ENCODE data around the gene TEX26. TPM values are rescaled to one million over a fixed set of nuclear protein-coding genes. Genes with fewer than 3 reads are reported as not detected.

TEX26 gene
- total and polyA plus RNA-seq, 7 donors, result not detected

DNA sequence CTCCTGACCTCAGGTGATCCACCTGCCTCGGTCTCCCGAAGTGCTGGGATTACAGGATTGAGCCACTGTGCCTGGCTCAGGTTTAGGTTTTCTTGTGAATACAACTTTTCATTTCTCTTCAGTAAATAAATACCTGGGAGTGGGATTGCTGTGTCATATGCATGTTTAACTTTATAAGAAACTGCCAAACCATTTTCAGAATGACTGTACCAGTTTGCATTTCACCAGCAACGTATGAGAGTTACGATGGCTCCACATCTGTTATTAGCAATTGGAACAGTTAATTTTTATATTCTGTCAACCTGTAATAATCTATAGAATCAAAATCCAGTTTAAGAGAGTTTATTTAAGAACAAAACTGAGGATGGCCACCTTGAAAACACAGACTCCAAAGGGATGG, 52.2 kb downstream of the TEX26 start:
- no peak for DNase-seq
- H3K36me3 ChIP-seq, result no peaks in the 10 kb centered on the region
- H3K4me1 ChIP-seq, result no peaks in the 10 kb centered on the region
- intact Hi-C loops (cut with DNase I), result no loop called here
- H3K4me3 ChIP-seq, result no peak overlapping the region
- H3K9me3 ChIP-seq, result no peaks in the 10 kb centered on the region
- WGBS, 2 donors, result 87 to 88% methylated on average over 4 of the region's 4 CpGs
- H3K27ac ChIP-seq, result no peak overlapping the region
- TF ChIP-seq, protein P1, sequence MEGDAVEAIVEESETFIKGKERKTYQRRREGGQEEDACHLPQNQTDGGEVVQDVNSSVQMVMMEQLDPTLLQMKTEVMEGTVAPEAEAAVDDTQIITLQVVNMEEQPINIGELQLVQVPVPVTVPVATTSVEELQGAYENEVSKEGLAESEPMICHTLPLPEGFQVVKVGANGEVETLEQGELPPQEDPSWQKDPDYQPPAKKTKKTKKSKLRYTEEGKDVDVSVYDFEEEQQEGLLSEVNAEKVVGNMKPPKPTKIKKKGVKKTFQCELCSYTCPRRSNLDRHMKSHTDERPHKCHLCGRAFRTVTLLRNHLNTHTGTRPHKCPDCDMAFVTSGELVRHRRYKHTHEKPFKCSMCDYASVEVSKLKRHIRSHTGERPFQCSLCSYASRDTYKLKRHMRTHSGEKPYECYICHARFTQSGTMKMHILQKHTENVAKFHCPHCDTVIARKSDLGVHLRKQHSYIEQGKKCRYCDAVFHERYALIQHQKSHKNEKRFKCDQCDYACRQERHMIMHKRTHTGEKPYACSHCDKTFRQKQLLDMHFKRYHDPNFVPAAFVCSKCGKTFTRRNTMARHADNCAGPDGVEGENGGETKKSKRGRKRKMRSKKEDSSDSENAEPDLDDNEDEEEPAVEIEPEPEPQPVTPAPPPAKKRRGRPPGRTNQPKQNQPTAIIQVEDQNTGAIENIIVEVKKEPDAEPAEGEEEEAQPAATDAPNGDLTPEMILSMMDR (IDR thresholded peaks at IDR 0.05), result no peak
- no peak for TF ChIP-seq POLR2A (IDR thresholded peaks at IDR 0.05)
- no peak for TF ChIP-seq POLR2AphosphoS5 (IDR thresholded peaks at IDR 0.05)
- TF ChIP-seq EP300 (IDR thresholded peaks at IDR 0.05), result no peak
- no peaks in the 10 kb centered on the region for H3K27me3 ChIP-seq

GRCh38 chr13:30985637-30986205, 53.3 kb downstream of the TEX26 start:
- intact Hi-C loops (cut with DNase I), result no loop called here
- WGBS, 2 donors, result 83 to 90% methylated on average over 3 of the region's 3 CpGs
- DNase-seq, result no peak
- Histone ChIP-seq H3K9me3 (no peaks in the 10 kb centered on the region), H3K27me3 (no peaks in the 10 kb centered on the region), H3K27ac (no peak overlapping the region), H3K4me3 (no peak overlapping the region), H3K36me3 (no peaks in the 10 kb centered on the region), H3K4me1 (no peaks in the 10 kb centered on the region)
- no peak for TF ChIP-seq POLR2AphosphoS5 (IDR thresholded peaks at IDR 0.05)
- TF ChIP-seq POLR2A (IDR thresholded peaks at IDR 0.05), result no peak
- TF ChIP-seq, protein P1 (IDR thresholded peaks at IDR 0.05), result no peak
- TF ChIP-seq EP300 (IDR thresholded peaks at IDR 0.05), result no peak

- no peak for DNase-seq
- Histone ChIP-seq H3K4me3 (no peak overlapping the region), H3K9me3 (no peaks in the 10 kb centered on the region), H3K27ac (no peak overlapping the region), H3K36me3 (no peaks in the 10 kb centered on the region), H3K4me1 (no peaks in the 10 kb centered on the region), H3K27me3 (no peaks in the 10 kb centered on the region)
- 80 to 88% methylated on average over 8 of the region's 8 CpGs for WGBS, 2 donors
- intact Hi-C loops (cut with DNase I), result no loop called here
- TF ChIP-seq POLR2A (IDR thresholded peaks at IDR 0.05), result no peak
- TF ChIP-seq POLR2AphosphoS5 (IDR thresholded peaks at IDR 0.05), result no peak
- TF ChIP-seq, protein P1 (IDR thresholded peaks at IDR 0.05), result no peak
- no peak for TF ChIP-seq EP300 (IDR thresholded peaks at IDR 0.05)
Measured at GRCh38 chr13:30991184-30991583, 58.7 kb downstream of the TEX26 start.

DNA sequence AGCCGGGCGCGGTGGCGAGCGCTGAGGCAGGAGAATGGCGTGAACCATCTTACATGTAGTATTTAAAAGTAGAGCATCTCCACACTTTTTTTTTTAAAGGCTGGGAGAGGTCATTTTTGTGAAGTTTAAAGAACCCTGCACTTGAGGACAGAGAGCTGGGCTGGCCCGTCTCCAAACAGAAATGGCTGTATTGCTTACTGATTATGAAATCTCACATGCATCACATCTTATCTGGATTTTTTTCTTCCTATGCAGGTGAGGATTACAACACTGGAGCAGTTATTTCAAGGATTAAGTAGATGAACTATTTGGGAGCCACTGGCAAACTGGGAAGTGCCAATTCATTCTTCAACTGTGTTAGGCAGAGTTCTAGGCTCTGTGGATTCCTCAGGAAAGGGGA, 59.5 kb downstream of the TEX26 start:
- no peaks in the 10 kb centered on the region for H3K9me3 ChIP-seq
- TF ChIP-seq EP300 (IDR thresholded peaks at IDR 0.05) (no peak), POLR2A (IDR thresholded peaks at IDR 0.05) (no peak), POLR2AphosphoS5 (IDR thresholded peaks at IDR 0.05) (no peak)
- TF ChIP-seq, protein P1 (IDR thresholded peaks at IDR 0.05), result no peak
- no peak overlapping the region for H3K4me3 ChIP-seq
- intact Hi-C loops (cut with DNase I), result no loop called here
- no peak overlapping the region for H3K27ac ChIP-seq
- 91 to 94% methylated on average over 7 of the region's 7 CpGs for WGBS, 2 donors
- DNase-seq, result no peak
- H3K4me1 ChIP-seq, result no peaks in the 10 kb centered on the region
- no peaks in the 10 kb centered on the region for H3K27me3 ChIP-seq
- no peaks in the 10 kb centered on the region for H3K36me3 ChIP-seq

GRCh38 chr13:30995331-30995730, 62.9 kb downstream of the TEX26 start:
- no peak for TF ChIP-seq EP300 (IDR thresholded peaks at IDR 0.05)
- TF ChIP-seq POLR2AphosphoS5 (IDR thresholded peaks at IDR 0.05), result no peak
- TF ChIP-seq, protein P1 (IDR thresholded peaks at IDR 0.05), result no peak
- TF ChIP-seq POLR2A (IDR thresholded peaks at IDR 0.05), result no peak
- H3K4me1 ChIP-seq, result peaks cover 0 to 19% (median 11%) of the 10 kb centered on the region in 4 donors
- no peak overlapping the region for H3K27ac ChIP-seq
- intact Hi-C loops (cut with DNase I), result no loop called here
- H3K36me3 ChIP-seq, result no peaks in the 10 kb centered on the region
- H3K9me3 ChIP-seq, result no peaks in the 10 kb centered on the region
- H3K27me3 ChIP-seq, result no peaks in the 10 kb centered on the region
- no peak overlapping the region for H3K4me3 ChIP-seq
- 83 to 88% methylated on average over 1 of the region's 1 CpG for WGBS, 2 donors
- DNase-seq, result no peak

All from sigmoid colon (tissue), 7 donors.